ENCODE measurements around the gene RAB11FIP4.

Gene RAB11FIP4

DNA sequence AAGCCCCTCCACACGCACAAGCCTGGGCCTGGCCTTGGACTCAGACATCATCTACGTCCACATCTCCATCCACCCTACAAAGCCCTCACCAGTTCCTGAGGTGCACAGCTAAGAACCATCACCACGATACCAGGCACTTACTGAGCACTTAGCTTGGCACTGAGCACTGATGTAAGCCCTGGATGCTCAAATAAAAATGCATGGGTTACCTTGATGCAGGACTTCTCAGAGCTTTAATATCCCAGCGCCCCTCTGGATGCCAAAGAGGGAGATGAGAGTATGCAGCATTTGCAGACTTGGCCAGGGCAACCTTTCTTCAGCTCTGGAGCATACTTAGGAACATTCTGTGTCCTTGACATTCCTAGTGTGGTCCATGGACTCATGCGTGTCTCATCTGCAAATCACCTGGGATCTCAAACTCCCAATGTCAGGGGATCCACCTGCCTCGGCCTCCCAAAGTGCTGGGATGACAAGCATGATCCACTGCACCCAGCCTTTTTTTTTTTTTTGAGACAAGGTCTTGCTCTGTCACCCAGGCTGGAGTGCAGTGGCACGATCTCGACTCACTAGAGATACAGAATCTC is 69.8 kb downstream of the RAB11FIP4 start:
- no peak for DNase-seq

DNA sequence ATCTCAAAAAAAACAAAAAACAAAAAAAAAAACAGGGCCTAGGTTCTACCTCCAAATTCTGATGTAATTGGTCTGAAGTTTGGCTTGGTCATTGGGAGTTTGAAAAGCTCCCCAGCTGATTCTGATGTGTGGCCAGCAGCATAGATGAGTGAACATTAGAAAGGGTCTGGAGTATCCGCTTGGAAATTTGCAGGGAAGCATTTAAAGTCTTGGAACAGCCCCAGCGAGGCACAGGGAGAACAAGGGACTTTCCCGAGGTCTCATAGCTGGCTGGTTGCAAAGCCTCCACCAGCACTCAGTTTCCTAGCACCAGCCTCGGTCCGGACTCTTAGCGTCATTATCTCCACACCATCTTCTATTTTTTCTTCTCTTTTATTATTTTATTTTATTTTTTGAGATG is 70.8 kb downstream of the RAB11FIP4 start:
- DNase-seq, result no peak

DNA sequence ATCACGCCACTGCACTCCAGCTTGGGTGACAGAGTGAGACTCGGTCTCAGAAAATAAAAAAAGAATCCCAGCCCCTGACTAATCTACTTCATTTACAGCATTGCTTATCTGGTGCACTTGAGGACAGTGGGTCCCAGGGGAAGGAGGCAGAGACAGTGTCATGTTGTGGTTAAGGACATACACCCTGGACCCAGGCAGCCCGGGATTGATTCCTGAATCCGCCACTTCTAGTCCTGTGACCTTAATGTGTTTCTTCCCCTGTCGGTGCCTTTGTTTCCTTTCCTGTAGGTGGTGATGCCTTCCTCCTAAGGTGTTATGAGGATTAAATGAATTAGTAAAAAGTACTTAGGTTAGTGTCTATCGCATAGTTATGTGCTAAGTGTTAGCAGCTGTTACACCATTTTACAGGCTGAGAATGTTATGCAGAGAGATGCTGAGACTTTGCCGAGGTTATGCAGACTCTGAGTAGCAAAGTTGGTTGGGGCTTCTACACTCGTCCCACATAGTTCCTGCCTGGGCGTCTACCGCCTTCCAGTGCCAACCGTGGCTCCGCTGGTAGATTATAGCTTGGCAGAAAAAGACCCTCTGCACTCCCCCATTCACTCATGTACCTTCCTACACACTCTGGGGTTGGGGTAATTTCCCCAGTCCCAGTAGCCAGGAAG is 74.8 kb downstream of the RAB11FIP4 start:
- no peak for DNase-seq

DNA sequence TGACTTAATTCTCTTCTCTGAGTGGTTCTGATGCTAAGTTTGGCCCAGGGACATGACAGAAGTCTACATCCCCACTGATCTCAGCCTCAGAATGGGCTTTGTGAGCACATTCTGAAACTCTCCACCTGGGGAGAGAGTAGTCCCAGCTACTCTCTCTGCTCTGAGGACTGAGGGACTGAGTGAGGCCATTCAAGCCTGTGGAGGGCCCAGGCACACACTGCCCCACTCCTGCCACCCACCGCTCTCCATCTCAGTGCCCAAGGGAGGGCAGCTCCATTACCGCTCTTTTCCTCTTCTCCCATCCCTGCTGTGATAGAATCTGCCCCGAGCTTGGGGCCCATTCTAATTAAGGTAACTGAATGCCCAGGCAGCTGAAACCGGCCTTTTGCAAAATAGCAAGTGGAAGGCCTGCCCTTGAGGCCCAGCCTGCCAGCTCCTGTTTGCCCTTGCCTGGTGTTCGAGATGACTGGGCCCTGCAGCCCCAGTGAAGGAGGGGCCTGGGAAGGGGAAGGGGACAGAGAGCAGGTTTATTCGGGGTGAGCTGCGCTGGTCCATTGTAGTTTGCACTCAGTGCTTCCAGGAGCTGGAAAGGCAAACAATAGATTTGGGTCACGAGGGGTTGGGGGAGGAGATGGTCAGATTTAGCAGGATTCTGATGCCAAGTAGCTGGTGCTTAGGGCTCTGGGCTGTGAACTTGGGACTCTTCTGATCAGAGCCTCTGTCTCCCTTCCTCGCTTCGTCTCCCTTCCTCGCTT is 76.2 kb downstream of the RAB11FIP4 start:
- DNase-seq, result no peak

DNA sequence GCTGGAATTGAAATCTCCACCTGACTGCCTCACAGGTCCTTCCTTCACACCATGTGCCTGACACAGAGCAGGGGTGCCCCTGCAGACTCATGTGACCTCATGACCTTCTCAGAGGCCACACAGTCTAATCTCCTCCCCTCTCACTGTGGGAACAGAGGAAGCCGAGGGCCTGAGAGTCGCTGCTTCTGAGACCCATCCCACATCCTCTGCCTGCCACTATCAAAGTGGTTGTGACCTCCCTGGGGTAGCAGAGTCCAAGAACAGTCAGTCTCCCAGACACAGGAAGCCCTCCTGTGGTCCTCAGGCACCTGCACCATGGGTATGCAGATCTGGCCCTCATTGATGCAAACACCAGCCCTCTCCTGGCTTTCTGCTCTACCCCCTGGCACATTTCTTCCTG is 78.5 kb downstream of the RAB11FIP4 start:
- DNase-seq, result peak; percentile 51

GRCh38 chr17:31470592-31470991 is 79.1 kb downstream of the RAB11FIP4 start:
- DNase-seq, result no peak

- no peak for DNase-seq
These were observed 80.7 kb downstream of the RAB11FIP4 start for GRCh38 chr17:31472137-31472536.

DNA sequence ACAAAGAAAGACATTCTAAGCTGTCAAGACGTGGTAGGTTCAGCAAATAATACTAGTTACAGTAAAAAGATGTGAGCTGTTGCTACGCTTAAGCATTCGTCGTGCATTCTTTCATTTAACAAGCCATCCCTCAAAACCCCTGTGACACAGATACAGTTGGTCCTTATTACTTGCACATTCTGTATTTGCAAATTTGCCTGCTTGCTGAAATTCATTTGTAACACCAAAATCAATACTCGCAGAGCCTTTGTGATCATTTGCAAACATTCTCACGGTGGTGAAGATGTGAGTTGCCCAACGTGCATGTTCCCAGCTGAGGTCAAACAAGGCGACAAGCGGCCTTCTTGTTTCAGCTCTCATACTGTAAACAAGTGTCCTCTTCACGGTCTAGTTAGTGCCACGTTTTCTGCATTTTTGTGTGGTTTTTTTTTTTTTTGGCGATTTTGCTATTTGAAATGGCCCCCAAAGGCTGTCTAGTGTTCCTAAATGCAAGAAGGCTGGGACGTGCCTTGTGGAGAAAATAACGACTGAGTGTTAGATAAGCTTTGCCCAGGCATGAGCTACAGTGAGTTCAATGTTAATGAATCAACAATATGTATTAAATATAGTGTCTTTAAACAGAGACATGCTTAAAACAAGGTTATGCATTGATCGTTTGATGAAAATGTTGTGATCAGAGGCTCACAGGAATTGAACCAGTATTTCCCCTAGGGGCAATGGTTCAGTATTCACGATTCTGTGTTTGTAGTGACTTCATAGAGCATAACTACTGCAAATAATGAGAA is 84.1 kb downstream of the RAB11FIP4 start:
- DNase-seq, result no peak

GRCh38 chr17:31476525-31477416 is 85.3 kb downstream of the RAB11FIP4 start:
- no peak for DNase-seq

DNA sequence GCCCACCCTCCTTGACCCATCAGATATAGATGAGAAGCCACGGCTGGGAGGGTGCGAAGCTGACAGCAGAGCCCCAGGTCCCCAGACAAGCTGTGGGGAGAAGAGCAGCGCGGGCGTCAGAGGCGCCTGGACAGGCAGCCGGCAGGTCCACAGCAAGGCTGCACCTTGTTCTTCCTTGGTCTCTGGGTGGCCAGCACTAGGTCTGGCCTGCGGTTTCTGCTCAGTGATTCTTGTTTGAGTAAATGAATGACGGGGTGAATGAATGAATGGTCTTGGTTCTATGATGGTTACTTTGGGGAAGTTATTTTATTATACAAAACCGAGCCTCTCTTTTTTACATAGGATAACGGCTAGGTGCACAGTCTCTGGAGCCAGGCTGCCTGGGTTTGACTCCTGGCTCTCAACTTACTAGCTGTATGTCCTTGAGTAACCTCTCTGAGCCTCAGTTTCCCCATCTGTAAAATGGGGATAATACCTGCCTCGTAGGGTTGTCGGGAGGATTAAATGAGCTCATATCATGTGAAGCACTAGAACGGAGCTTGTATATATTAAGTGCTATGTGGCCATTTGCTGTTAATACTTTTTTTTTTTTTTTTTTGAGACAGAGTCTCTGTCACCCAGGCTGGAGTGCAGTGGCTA is 86.1 kb downstream of the RAB11FIP4 start:
- no peak for DNase-seq

DNA sequence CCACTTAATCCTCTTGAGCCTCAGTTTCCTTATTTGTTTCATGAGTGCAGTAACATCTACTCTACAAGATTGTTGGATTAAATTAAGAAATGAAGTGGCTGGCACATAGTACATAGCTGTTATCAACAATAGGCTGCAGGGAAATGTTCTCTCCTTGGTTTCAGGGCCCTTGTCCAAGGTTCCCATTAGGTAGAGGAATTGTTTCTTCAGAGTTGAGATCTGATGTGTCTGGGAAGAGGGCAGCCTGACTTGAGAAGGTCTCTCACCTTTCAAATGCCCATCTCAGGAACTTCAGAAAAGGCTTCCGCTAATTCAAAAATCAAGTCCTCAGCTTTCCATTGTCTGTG is 87.6 kb downstream of the RAB11FIP4 start:
- DNase-seq, result no peak

DNA sequence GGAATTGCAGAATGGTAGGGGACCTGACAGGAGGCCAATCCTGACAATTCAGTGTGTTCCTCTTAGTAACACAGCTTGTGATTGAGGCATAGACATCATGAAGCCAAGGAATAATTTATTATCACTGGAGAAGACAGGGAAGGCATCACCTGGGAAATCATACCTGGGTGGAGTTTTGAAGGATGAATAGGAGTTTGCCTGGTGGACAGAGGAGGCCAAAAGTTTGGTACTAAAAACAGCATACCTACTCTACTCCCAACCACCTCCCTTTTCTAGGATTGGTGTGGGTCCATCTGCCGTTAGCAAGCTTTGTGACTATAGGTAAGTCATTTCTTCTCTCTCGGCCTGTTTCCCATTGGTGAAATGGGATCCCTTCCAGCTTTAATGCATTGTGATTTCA is 88.0 kb downstream of the RAB11FIP4 start:
- DNase-seq, result no peak

DNA sequence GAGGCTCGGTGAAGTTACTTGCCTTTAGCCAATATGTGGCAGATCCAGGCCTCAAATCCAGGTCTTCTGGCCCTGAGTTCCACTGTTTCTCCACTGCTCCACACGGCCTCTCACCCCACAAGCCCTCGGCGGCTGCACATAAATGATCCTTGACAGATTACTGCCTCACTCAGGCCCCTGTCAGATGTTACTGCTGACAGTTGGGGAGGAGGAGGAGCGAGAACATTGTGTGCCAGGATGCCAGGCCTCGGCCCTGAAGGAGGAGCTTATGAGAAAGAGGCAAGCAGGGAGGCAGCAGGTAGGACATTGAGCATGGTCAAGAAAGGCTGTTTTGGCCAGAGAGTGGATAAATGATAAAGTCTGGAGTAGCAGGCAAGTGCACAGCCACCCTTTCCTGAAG is 88.6 kb downstream of the RAB11FIP4 start:
- DNase-seq, result no peak

DNA sequence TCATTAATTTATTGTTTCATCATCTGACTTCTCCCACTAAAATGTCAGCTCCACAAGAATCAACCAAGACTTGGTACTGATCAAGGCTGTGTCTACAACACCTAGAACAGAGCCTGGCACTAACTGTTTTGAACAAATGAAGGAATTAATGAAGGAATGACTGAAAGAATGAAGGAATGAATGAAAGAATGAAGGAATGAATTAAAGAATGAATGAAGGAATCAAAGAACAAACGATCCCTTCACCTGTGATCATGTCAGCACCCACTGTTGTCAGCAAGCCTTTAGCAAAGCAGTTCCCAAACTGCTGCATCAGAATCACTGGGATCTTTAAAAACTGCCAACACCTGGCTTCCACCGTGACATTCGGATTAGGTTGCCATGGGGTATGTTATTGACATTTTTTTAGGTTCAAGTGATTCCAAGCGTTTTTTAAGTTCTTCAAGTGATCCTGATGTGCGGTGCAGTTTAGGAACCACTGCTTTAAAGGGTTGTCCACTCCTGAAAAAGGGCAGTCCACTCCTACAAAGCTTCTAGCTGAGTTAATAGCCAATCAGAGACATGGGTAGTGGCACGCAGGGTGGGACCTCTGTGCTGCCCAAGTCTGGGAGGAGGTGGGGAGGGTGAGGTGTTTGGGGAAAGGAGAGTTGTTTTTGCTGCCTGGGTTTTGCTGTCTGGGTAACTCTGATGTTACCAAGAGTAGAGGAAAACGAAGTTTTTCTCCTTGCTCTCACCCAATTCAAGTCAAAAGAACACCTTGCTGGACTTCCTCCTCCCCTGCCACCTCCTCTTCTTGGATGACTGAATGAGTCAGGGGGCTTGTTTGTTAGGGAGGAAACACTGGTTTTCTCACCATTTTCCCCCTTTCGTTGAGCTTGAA is 89.7 kb downstream of the RAB11FIP4 start:
- no peak for DNase-seq

GRCh38 chr17:31481783-31482081 is 90.3 kb downstream of the RAB11FIP4 start:
- no peak for DNase-seq

- DNase-seq, result no peak
These were observed 93.3 kb downstream of the RAB11FIP4 start for GRCh38 chr17:31484821-31485220.

DNA sequence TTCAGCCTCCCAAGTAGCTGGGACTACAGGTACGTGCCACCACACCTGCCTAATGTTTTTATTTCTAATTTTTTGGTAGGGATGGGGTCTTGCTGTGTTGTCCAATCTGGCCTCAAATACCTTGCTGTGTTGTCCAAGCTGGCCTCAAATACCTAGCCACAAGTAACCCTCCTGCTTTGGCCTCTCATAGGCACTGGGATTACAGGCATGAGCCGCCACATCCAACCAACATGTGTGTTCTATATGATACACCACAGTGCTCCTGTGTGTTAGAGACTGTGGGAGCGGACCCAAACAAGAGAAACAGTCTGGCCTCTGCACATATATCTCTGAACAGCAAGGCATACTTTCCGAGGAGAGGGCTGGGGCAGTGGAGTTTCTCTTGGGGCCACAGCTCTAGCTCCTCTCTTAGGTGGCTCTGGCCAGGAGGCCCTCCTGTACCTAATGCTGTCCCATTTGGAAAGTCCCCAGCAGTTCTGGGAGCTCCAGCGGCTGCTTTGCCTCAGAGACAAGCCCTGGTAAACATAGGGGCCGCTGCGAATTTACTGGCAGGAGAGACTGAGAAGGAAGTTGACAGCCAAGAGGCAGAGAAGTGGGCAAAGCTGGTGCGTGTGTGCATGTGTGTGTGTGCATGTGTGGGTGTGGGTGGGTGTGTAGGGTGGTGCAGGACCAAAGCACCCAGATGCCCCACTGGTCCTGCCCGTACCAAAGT is 95.0 kb downstream of the RAB11FIP4 start:
- no peak for DNase-seq

GRCh38 chr17:31487063-31487647 is 95.7 kb downstream of the RAB11FIP4 start:
- no peak for DNase-seq

DNA sequence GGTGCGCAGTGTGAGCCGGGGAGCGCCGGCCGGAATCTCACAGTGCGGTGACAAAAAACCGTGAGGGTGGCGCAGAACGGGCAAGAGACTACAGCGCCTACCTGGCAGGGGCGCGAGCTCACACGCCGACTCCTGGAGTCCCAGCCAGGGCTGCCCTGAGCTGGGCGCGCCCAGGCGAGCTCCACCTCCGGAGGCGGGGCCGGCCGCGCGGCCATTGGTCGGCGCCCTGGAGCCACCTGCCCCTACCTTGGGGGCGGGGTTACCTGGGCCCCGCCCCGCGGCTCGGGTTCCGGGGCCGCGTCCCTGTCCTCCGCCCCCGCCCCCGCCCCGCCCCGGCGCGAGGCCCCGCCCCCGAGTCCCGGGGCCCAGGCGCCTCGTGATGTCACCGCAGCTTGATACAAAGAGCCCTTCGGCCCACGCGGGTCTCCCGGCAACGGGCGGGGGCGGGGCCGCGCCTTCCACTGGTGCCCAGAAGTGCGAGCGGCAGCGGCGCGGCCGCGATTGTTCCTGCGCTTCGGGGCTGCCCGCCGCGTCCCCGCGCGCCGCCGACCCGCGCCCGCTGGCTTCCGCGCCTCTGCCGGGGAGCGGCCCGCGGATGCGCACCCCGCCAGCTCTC is 96.3 kb downstream of the RAB11FIP4 start:
- peak; percentile 98 for DNase-seq

All from CD4-positive, alpha-beta T cell treated with Interleukin-17A for 4 hours (primary cell).